ENCODE results near the gene SLC66A1.
A peak's percentile ranks its signal among the peaks of the same experiment; 100 is the strongest.
"Not testable (repeated sequence)": the region's sequence is repeated elsewhere in the genome, so short reads cannot be mapped to it uniquely, and the experiment has no call there.

Gene SLC66A1, protein sequence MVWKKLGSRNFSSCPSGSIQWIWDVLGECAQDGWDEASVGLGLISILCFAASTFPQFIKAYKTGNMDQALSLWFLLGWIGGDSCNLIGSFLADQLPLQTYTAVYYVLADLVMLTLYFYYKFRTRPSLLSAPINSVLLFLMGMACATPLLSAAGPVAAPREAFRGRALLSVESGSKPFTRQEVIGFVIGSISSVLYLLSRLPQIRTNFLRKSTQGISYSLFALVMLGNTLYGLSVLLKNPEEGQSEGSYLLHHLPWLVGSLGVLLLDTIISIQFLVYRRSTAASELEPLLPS

DNA sequence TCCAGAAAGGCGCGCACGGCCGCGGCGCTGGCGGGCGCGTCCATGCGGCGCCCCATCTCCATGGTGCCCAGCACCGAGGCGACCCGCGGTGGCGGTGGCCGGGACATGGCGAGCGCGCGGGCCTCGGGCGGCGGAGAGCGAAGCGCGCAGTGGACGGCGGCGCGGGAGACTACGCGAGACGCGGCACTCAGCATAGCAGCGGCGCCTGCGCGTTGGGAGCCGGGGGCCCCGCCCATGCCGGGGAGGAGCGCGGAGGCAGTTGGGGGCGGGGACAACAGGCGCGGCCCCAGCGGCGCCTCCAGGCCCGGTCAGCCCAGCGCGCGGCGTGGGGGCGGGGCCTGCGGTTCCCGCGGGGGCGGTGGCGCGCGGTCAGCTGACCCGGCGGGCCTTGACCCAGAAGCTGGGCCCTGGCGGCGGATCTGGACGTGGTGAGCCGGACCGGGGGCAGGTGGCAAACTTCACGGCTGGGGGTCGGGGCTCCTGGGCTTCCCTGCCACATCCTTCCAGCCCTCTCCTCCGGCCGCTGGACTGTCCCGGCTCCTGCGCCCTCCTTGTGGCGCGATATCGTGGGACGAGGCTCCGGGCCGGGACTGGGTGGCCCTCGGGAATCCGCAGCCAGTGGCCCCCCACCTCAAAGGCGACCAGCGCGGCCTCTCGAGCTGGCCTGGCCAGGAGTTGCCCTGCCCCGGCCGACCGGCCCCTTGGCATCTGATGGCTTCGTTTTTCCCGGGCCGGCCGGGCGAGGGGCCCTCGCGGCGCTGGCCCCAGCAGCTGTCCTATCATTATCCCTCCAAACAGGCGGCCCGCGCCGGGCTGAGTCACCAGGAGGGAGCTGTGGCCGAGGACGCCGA lies at the start of gene SLC66A1, which contains the start of gene AKR7A2:
Gene SLC66A1, plus strand, starts transcription at position 396 of the 851 bp plus-strand sequence. CDS start 5,352 bp downstream, outside the sequence.
Gene AKR7A2, minus strand, starts transcription at position 214 of the 851 bp plus-strand sequence. Its CDS starts 20 bp downstream, at position 194.
- peak; percentile 79 for DNase-seq

DNA sequence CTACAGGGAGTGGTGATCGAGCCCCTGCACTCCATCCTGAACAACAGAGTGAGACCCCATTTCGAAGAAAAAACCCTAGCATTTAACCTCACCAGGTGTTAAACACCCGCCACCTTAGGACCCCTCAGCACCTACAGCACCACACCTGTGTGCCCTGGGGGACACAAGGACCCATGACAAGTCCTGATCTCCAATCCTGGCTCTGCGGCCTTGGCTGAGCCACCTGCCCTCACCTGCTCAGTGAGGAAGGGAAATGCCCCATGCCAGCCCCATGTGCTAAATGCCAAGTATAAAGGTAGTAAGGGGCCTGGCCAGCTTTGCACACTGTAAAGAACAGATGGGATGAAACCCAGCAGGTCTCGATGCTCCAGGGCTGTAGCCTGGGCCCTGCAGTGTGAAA lies 49.4 kb upstream of the SLC66A1 start:
- DNase-seq, result no peak

DNA sequence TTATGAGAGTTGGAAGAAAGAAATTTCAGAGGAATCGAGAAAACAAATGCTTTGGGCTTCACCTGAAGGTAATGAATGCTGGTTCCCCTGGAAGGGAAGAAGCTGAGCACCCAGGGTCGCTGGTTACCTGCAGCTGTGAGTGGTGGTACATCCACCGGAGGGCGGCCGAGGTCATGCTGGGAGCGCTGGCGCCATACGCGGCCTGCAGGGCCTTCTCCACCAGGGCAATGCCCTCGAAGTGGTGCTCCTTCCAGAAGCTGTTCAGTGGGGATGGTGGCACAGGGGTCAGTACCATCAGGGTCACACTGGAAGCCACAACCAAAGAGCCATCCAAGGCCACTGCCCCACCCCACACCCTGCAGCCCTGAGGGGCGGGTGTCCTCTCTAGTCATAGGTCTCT lies 43.7 kb upstream of the SLC66A1 start:
- DNase-seq, result no peak

DNA sequence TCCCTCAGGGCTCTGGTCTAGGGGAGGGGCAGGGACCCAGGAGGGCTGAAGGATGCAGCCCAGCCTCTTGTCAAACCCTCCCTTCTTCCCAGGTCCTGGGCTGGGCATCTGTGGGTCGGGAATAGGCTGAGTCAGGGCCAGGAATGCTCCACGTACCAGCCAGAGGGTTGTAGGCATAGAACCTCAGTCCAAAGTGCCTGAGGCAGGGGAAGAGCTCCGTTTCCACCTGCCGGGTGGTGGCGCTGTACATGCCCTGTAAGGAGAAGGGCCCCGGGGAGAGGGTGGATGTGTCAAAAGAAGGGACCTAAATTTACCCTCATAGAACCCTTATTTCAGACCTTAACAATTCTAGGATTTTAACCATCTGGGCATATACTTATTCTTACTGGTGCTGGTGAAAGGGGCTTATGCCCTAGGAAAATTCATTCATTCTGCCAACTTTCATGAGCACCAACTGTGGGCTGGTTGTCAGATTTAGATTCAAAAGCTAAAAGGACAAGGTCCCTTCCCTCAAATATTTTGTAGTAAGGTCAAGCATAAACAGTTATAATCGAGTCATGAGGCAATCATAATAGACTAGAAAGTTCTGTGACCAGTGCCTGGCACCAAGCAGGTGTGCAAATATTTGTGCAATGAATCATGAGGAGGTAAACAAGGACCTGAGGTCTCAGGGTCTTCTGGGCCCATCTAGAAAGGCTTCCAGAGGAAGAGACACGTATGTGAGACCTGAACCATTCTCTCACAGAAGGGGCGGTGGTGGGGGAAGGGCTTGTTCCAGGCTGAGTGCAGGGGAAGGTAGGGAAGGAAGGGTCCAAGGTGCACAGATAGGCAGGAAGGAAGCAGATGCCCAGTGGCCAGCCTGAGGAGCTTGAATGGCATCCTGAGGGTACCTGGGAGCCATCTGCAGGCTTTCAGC lies 42.4 kb upstream of the SLC66A1 start:
- not testable (repeated sequence) for DNase-seq

DNA sequence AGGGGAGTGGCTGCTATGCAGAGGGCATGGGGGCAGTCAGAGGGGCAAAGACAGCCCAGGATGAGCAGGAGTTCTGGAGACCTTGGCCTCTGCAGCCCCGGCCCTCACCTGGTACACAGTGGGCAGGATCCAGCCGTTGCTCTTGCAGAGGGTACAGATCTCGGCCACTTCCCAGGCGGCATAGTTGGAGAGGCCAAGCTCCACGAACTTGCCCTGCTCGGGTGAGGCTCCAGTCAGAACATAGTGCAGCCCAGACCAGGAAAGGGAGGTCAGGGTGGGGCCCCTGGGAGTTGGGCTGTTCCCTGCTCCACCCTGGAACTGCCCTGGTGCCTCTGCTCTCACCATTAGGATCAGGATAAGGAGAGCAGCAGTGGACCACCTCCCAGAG lies 41.8 kb upstream of the SLC66A1 start:
- DNase-seq, result not testable (repeated sequence)

DNA sequence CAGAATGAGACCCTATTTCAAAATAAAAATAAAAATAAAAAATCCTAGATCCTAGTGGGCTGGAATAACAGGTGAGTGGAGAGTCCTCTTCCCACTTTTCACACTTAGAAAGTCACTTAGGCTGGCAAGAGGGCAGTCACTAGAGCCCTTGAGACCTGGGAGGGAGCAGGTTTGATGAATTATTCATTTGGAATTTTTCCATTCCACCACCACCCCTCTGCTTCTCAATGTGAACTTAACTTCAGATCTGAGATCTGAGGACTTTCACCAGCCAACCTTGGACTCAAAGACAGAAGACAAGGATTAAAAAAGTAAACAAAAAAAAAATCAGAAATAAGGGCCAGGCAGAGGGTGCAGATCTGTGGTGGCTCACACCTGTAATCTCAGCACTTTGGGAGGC lies 40.1 kb upstream of the SLC66A1 start:
- no peak for DNase-seq

DNA sequence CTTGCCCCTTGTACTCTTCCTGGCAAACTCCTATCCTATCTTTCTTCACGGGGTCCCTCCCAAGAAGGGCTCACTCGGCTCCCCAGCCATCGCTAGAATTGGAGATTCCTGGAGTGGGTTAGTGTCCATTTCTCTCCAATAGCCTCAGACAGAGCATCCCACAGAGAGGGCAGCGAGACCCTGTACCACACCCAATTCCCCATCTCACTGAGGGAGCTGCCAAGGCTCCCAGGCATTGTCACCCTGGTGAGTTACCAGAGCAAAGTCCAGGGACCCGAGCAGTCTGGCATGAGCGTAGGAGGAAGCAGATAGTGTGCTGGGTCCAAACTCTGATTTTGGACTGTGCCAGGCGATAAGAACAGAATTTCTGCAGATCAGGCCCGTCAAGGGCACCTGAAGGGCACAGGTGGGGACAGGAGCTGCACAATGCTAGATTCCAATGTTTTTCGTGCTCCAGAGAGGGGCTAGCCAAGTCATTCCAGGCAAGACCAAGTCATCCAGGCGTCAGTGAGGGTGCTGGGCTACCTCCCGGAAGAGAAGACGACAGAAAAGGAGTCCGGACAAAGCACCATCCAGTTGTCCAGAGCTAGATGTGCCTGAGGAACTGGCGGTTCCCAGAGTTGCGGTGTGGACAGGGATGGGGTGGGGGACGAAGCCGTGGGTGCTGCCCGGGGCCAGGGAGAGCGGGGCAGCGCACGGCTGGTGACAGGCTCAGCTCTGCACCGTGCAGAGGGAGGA lies 38.9 kb upstream of the SLC66A1 start:
- no peak for DNase-seq

DNA sequence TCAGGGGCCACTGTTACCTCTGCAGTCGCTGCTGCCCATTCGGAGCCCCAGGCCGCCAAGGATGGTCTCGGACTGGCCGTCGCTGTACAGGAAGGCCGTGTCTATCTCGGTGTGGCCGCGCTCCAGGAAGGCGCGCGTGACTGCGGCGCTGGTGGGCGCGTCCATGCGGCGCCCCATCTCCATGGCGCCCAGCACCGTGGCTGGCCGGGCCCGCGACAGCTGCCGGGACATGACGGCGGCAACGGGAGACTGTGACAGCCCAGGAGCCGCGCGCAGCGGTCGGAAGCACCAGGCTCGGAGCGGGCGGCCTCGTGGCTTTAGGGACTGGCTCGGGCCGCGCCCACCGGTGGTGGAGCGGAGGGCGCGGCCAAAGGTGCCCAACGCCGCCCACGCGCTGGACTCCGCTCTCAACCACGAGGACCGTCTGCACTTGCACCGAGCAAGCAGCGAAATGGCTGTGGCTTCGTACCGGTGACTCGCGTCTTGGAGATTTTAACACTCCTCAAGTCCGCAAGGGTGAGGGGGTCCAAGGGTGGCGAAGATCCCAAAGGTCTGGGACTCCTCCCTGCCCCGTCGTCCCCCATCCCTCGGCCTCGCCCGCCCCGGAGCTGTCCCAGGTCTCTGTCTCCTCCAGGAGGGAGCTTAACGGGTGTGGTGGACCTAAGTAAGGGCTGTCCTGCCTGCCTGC lies 38.1 kb upstream of the SLC66A1 start:
- DNase-seq, result not testable (repeated sequence)

DNA sequence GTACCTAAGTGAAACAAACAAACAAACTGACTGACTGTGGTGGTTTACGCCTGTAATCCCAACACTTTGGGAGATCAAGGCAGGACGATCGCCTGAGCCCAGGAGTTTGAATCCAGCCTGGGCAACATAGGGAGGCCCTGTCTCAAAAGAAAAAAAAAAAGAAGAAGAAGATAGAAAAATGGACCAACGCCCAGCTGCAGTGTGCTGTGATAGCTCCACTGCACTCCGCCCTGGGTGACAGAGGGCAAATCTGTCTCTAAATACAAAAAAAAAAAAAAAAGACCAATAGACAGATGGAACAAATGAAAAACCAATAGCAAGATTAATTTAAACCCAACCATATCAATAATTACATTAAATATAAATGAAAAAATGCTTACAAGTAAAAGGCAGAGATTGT lies 37.5 kb upstream of the SLC66A1 start:
- DNase-seq, result no peak

DNA sequence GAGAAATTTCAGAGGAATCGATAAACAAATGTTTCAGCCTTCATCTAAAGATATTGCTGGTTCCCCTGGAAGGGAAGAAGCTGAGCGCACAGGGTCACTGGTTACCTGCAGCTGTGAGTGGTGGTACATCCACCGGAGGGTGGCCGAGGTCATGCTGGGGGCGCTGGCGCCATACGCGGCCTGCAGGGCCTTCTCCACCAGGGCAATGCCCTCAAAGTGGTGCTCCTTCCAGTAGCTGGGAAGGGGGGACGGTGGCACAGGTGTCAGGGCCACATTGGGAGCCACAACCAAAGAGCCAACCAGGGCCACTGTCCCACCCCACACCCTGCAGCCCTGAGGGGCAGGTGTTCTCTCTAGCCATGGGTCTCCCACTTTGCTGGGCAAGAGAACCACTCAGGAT lies 28.2 kb upstream of the SLC66A1 start:
- DNase-seq, result no peak

DNA sequence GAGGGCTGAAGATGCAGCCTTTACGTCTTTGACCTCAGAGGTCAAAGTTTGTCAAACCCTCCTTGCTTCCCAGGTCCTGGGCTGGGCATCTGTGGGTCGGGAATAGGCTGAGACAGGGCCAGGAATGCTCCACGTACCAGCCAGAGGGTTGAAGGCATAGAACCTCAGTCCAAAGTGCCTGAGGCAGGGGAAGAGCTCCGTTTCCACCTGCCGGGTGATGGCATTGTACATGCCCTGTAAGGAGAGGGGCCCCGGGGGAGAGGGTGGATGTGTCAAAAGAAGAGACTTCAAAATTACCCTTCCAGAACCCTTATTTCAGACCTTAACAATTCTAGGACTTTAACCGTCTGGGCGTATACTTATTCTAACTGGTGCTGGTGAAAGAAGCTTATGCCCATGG lies 27.2 kb upstream of the SLC66A1 start:
- DNase-seq, result no peak

DNA sequence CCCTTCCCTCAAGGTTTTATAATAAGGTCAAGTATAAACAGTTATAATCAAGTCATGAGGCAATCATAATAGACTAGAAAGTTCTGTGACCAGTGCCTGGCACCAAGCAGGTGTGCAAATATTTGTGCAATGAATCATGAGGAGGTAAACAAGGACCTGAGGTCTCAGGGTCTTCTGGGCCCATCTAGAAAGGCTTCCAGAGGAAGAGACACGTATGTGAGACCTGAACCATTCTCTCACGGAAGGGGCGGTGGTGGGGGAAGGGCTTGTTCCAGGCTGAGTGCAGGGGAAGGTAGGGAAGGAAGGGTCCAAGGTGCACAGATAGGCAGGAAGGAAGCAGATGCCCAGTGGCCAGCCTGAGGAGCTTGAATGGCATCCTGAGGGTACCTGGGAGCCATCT lies 26.8 kb upstream of the SLC66A1 start:
- not testable (repeated sequence) for DNase-seq

DNA sequence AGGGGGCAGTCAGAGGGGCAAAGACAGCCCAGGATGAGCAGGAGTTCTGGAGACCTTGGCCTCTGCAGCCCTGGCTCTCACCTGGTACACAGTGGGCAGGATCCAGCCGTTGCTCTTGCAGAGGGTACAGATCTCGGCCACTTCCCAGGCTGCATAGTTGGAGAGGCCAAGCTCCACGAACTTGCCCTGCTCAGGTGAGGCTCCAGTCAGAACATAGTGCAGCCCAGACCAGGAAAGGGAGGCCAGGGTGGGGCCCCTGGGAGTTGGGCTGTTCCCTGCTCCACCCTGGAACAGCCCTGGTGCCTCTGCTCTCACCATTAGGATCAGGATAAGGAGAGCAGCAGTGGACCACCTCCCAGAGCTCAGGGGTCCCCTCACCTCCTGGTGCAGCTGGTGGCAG lies 26.3 kb upstream of the SLC66A1 start:
- not testable (repeated sequence) for DNase-seq

DNA sequence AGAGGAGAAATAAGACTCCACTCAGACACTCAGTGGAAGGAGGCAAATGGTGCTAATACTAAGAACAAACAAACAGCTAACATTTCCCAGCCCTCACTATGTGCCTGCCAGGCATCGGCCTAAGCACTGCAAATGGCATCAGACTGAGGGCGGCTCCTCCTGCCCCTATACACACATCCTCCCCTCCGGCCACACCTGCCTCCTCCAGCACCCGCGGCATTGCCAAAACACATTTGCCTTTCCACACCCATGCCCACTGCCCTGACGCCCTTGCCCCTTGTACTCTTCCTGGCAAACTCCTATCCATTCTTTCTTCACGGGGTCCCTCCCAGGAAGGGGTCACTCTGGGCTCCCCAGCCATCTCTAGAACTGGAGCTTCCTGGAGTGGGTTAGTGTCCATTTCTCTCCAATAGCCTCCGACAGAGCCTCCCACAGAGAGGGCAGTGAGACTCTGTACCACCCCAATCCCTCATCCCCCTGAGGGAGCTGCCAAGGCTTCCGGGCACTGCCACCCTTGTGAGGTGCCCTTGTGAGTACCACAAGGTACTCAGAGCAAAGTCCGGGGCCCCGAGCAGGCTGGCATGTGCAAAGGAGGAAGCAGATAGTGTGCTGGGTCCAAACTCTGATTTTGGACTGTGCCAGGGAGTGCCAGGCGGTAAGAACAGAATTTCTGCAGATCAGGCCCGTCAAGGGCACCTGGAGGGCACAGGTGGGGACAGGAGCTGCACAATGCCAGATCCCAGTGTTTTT lies 24.5 kb upstream of the SLC66A1 start:
- no peak for DNase-seq

DNA sequence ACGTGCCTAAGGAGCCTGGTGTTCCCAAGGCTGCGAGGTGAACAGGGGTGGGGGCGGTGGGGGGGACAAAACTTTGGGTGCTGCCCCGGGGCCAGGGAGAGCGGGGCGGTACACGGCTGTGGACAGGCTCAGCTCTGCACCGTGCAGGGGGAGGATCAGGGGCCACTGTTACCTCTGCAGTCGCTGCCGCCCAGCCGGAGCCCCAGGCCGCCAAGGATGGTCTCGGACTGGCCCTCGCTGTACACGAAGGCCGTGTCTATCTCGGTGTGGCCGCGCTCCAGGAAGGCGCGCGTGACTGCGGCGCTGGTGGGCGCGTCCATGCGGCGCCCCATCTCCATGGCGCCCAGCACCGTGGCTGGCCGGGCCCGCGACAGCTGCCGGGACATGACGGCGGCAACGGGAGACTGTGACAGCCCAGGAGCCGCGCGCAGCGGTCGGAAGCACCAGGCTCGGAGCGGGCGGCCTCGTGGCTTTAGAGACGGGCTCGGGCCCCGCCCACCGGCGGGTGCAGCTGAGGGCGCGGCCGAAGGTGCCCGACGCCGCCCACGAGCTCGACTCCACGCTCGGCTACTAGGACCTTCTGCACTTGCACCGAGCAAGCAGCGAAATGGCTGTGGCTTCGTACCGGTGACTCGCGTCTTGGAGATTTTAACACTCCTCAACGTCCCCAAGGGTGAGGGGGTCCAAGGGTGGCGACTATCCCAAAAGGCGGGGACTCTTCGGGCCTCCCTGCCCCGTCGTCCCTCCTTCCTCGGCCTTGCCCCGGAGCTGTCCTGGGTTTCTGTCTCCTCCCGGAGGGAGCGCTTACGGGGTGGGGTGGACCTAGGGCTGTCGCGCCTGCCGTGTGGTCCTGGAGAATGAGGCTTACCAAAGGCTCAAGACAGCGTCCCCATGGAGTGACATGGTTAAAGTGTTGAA lies 23.5 kb upstream of the SLC66A1 start, which contains the start of gene AKR7A3:
Gene AKR7A3, minus strand, starts transcription at position 447 of the 918 bp plus-strand sequence. Its CDS starts 61 bp downstream, at position 386.
- not testable (repeated sequence) for DNase-seq

DNA sequence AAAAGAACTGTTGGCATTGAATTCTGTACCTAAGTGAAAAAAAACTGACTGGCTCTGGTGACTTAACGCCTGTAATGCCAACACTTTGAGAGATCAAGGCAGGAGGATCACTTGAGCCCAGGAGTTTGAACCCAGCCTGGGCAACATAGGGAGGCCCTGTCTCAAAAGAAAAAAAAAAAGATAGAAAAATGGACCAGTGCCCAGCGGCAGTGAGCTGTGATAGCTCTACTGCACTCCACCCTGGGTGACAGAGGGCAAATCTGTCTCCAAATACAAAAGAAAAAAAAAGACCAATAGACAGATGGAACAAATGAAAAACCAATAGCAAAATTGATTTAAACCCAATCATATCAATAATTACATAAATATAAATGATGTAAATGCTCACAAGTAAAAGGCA lies 22.9 kb upstream of the SLC66A1 start:
- DNase-seq, result no peak

DNA sequence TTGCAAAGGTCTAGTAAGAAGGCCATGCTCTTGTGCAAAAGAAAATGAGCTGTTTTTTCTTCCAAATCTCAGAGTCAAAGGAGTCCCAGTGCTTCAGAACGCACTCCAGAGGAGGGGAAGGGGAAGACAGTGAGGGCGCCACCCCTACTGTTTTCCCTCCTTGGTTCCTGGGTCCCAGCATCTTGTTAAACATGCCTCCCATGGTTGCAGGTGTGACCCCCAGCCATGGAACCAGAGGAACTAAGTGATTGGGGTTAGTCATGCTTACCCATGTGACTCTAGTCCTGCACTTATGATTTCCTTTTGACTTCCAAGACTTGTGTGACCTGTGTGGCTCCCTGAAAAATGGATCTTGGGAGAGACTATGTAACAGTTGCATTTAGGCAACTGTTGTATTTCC lies 17.5 kb upstream of the SLC66A1 start:
- no peak for DNase-seq

DNA sequence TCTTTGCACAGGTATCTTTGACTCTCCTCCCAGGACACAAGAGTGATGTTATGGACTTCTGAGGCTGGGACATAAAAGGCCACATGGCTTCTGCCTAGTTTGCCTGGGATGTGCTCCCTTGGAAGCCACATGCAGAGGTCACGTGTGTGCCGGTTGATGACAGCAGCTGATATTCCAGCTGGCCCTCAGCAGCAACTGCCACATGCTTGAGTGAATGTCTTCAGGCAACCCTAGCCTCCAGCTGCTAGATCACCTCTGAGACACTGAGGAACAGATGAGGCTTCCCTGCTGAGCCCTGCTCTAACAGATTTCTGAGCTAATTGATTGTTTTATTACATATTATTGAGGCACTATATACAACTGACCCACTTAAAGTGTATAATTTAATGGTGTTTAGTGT lies 11.9 kb upstream of the SLC66A1 start:
- DNase-seq, result no peak

DNA sequence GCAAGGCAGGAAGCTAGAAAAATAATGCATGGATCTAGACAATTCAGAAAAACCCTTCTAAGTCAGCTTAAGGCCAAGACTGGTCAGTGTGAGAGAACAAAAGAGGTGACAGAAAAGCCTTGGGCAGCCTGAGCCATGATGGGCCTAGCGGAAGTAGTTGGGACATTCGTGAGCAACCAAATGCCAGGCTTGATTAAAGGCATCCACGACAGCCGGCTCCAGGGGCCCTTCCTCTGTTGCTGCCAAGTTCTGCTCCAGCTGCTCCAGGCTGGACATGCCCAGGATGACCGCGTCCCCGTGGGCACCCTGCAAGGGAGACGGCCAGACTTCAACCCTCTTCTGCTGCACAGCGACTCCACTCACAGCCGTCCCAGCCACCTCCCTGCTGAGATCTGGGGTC lies 8.0 kb upstream of the SLC66A1 start:
- not testable (repeated sequence) for DNase-seq

DNA sequence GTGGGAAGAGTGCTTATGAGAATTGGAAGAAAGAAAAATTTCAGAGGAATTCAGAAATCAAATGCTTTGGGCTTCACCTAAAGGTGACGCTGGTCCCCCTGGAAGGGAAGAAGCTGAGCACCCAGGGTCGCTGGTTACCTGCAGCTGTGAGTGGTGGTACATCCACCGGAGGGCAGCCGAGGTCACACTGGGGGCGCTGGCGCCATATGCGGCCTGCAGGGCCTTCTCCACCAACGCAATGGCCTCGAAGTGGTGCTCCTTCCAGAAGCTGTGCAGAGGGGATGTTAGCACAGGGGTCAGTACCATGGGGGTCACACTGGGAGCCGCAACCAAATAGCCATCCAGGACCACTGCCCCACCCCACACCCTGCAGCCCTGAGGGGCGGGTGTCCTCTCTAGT lies 6.2 kb upstream of the SLC66A1 start:
- no peak for DNase-seq
